Effector memory CD8-positive, alpha-beta T cell (primary cell): Measurements from ENCODE around the gene TMEM220.
"Not testable (repeated sequence)": the region's sequence is repeated elsewhere in the genome, so short reads cannot be mapped to it uniquely, and the experiment has no call there.

Experiments used
- ATAC-seq: fragments of 150-1000 bp; cut with Tn5 transposase; replicated peaks from 2 replicates; pipeline ENCODE4 v1.10.0; 2021; ENCODE audit warnings: mild to moderate bottlenecking, moderate library complexity
- DNase-seq, 3 experiments: peaks; one replicate each; pipeline ENCODE4 v3.0.0; 2021
- H3K27ac Mint-ChIP-seq, 2 donors: one replicate each; pipeline ENCODE4 v1.8.0; 2022; ENCODE audit warnings: mild to moderate bottlenecking in 2 of 2, mixed read lengths in 2 of 2, moderate library complexity in 2 of 2
- H3K27me3 Mint-ChIP-seq, 2 donors: one replicate each; pipeline ENCODE4 v1.8.0; 2022; ENCODE audit warnings: mixed read lengths in 2 of 2
- H3K36me3 Mint-ChIP-seq: one replicate; pipeline ENCODE4 v1.8.0; 2022; ENCODE audit warnings: mild to moderate bottlenecking, moderate library complexity, mixed read lengths; ENCODE audit not compliant: insufficient read depth
- H3K4me1 Mint-ChIP-seq, 2 donors: one replicate each; pipeline ENCODE4 v1.8.0; 2022; ENCODE audit warnings: low read depth in 2 of 2, mixed read lengths in 2 of 2
- H3K4me3 Mint-ChIP-seq, 2 donors: one replicate each; pipeline ENCODE4 v1.8.0; 2022; ENCODE audit warnings: mild to moderate bottlenecking in 2 of 2, mixed read lengths in 2 of 2, moderate library complexity in 2 of 2
- H3K9me3 Mint-ChIP-seq, 2 donors: one replicate each; pipeline ENCODE4 v1.8.0; 2022; ENCODE audit warnings: mixed read lengths in 2 of 2

TMEM220 gene

GRCh38 chr17:10732121-10732520 is 2.3 kb upstream of the TMEM220 start:
- not testable (repeated sequence) for H3K36me3 Mint-ChIP-seq, ATAC-seq, H3K27ac Mint-ChIP-seq, H3K4me3 Mint-ChIP-seq, DNase-seq, H3K9me3 Mint-ChIP-seq
- Mint-ChIP-seq H3K4me1 (peaks cover 6 to 14% of the 10 kb centered on the region in 2 donors), H3K27me3 (peaks cover 43 to 63% of the 10 kb centered on the region in 2 donors)

- H3K36me3 Mint-ChIP-seq: no peaks in the 10 kb centered on the region
- DNase-seq (no peak), ATAC-seq (no peak)
- peaks cover 43 to 63% of the 10 kb centered on the region in 2 donors for H3K27me3 Mint-ChIP-seq
- peak overlapping the region in 1 of 2 donors; percentile 86 for H3K4me3 Mint-ChIP-seq
- H3K4me1 Mint-ChIP-seq: peaks cover 5 to 11% of the 10 kb centered on the region in 2 donors
- H3K27ac Mint-ChIP-seq: no peak overlapping the region
- no peaks in the 10 kb centered on the region for H3K9me3 Mint-ChIP-seq
Measured at GRCh38 chr17:10731408-10731879, 1.6 kb upstream of the TMEM220 start.

- DNase-seq, ATAC-seq, H3K36me3 Mint-ChIP-seq, H3K9me3 Mint-ChIP-seq: not testable (repeated sequence)
- H3K4me1 Mint-ChIP-seq: peaks cover 5 to 11% of the 10 kb centered on the region in 2 donors
- H3K27ac Mint-ChIP-seq: peak overlapping the region in 1 of 2 donors; percentile 85
- peak overlapping the region; percentile 86 to 88 for H3K4me3 Mint-ChIP-seq
- peaks cover 40 to 58% of the 10 kb centered on the region in 2 donors for H3K27me3 Mint-ChIP-seq
Measured at GRCh38 chr17:10730247-10730646, 424 bp upstream of the TMEM220 start.

- no peak for DNase-seq
- Mint-ChIP-seq H3K9me3 (no peaks in the 10 kb centered on the region), H3K27me3 (peaks cover 32 to 40% of the 10 kb centered on the region in 2 donors), H3K27ac (no peak overlapping the region), H3K36me3 (no peaks in the 10 kb centered on the region), H3K4me3 (peak overlapping the region in 1 of 2 donors; percentile 88), H3K4me1 (peaks cover 5 to 11% of the 10 kb centered on the region in 2 donors)
- ATAC-seq: no peak
Measured at GRCh38 chr17:10728331-10728892, 1.4 kb downstream of the TMEM220 start.

GRCh38 chr17:10727192-10727591 is 2.6 kb downstream of the TMEM220 start:
- H3K4me1 Mint-ChIP-seq: peaks cover 5 to 11% of the 10 kb centered on the region in 2 donors
- H3K27me3 Mint-ChIP-seq: peaks cover 27 to 32% of the 10 kb centered on the region in 2 donors
- ATAC-seq: no peak
- no peaks in the 10 kb centered on the region for H3K9me3 Mint-ChIP-seq
- H3K27ac Mint-ChIP-seq: no peak overlapping the region
- DNase-seq: no peak
- no peak overlapping the region for H3K4me3 Mint-ChIP-seq
- H3K36me3 Mint-ChIP-seq: no peaks in the 10 kb centered on the region

- DNase-seq (no peak), ATAC-seq (no peak)
- Mint-ChIP-seq H3K27me3 (peaks cover 23 to 29% of the 10 kb centered on the region in 2 donors), H3K4me3 (no peak overlapping the region), H3K4me1 (peaks cover 5 to 11% of the 10 kb centered on the region in 2 donors), H3K9me3 (no peaks in the 10 kb centered on the region), H3K27ac (no peak overlapping the region), H3K36me3 (no peaks in the 10 kb centered on the region)
Measured at GRCh38 chr17:10726196-10726595, 3.6 kb downstream of the TMEM220 start.

- no peak overlapping the region for H3K4me3 Mint-ChIP-seq
- H3K36me3 Mint-ChIP-seq: no peaks in the 10 kb centered on the region
- no peaks in the 10 kb centered on the region for H3K9me3 Mint-ChIP-seq
- peaks cover 14 to 20% of the 10 kb centered on the region in 2 donors for H3K27me3 Mint-ChIP-seq
- DNase-seq: no peak
- ATAC-seq: no peak
- peaks cover 2 to 4% of the 10 kb centered on the region in 2 donors for H3K4me1 Mint-ChIP-seq
- H3K27ac Mint-ChIP-seq: no peak overlapping the region
Measured at GRCh38 chr17:10725262-10725661, 4.6 kb downstream of the TMEM220 start.

- no peak overlapping the region for H3K27ac Mint-ChIP-seq
- peaks cover 9 to 14% of the 10 kb centered on the region in 2 donors for H3K27me3 Mint-ChIP-seq
- no peaks in the 10 kb centered on the region for H3K36me3 Mint-ChIP-seq
- DNase-seq (no peak), ATAC-seq (no peak)
- no peaks in the 10 kb centered on the region for H3K9me3 Mint-ChIP-seq
- no peaks in the 10 kb centered on the region for H3K4me1 Mint-ChIP-seq
- H3K4me3 Mint-ChIP-seq: no peak overlapping the region
Measured at GRCh38 chr17:10724546-10725195, 5.2 kb downstream of the TMEM220 start.

GRCh38 chr17:10718547-10718946 is 11.3 kb downstream of the TMEM220 start:
- Mint-ChIP-seq H3K4me1 (no peaks in the 10 kb centered on the region), H3K27me3 (no peaks in the 10 kb centered on the region), H3K4me3 (no peak overlapping the region), H3K27ac (no peak overlapping the region), H3K9me3 (no peaks in the 10 kb centered on the region), H3K36me3 (peaks cover 3% of the 10 kb centered on the region)
- ATAC-seq (no peak), DNase-seq (no peak)

GRCh38 chr17:10716218-10716617 is 13.6 kb downstream of the TMEM220 start:
- H3K9me3 Mint-ChIP-seq: no peaks in the 10 kb centered on the region
- DNase-seq (no peak), ATAC-seq (no peak)
- H3K36me3 Mint-ChIP-seq: peaks cover 6% of the 10 kb centered on the region
- no peaks in the 10 kb centered on the region for H3K27me3 Mint-ChIP-seq
- no peaks in the 10 kb centered on the region for H3K4me1 Mint-ChIP-seq
- H3K27ac Mint-ChIP-seq: no peak overlapping the region
- no peak overlapping the region for H3K4me3 Mint-ChIP-seq

- Mint-ChIP-seq H3K9me3 (no peaks in the 10 kb centered on the region), H3K36me3 (peaks cover 27% of the 10 kb centered on the region), H3K4me3 (no peak overlapping the region), H3K4me1 (no peaks in the 10 kb centered on the region), H3K27ac (no peak overlapping the region), H3K27me3 (no peaks in the 10 kb centered on the region)
- DNase-seq (no peak), ATAC-seq (no peak)
Measured at GRCh38 chr17:10713318-10713717, 16.5 kb downstream of the TMEM220 start.

- ATAC-seq (no peak), DNase-seq (no peak)
- H3K9me3 Mint-ChIP-seq: no peaks in the 10 kb centered on the region
- no peaks in the 10 kb centered on the region for H3K27me3 Mint-ChIP-seq
- H3K27ac Mint-ChIP-seq: peak overlapping the region in 1 of 2 donors; percentile 3
- H3K36me3 Mint-ChIP-seq: peaks cover 44% of the 10 kb centered on the region
- no peak overlapping the region for H3K4me3 Mint-ChIP-seq
- H3K4me1 Mint-ChIP-seq: peaks cover 13 to 33% of the 10 kb centered on the region in 2 donors
Measured at GRCh38 chr17:10705727-10706126, 24.1 kb downstream of the TMEM220 start.

- ATAC-seq: no peak
- H3K27me3 Mint-ChIP-seq: no peaks in the 10 kb centered on the region
Measured at GRCh38 chr17:10702574-10702973, 27.2 kb downstream of the TMEM220 start.

GRCh38 chr17:10699856-10700255 is 30.0 kb downstream of the TMEM220 start:
- no peak for DNase-seq

More at GRCh38 chr17:10702574-10702973, 27.2 kb downstream of the TMEM220 start:
- DNase-seq: no peak
- peak overlapping the region in 1 of 2 donors; percentile 52 for H3K27ac Mint-ChIP-seq
- H3K4me1 Mint-ChIP-seq: peaks cover 19 to 55% of the 10 kb centered on the region in 2 donors
- peaks cover 23% of the 10 kb centered on the region for H3K36me3 Mint-ChIP-seq
- H3K9me3 Mint-ChIP-seq: no peaks in the 10 kb centered on the region
- H3K4me3 Mint-ChIP-seq: no peak overlapping the region

More at GRCh38 chr17:10699856-10700255, 30.0 kb downstream of the TMEM220 start:
- H3K36me3 Mint-ChIP-seq: peaks cover 3% of the 10 kb centered on the region
- H3K4me1 Mint-ChIP-seq: peaks cover 19 to 59% of the 10 kb centered on the region in 2 donors
- no peaks in the 10 kb centered on the region for H3K27me3 Mint-ChIP-seq
- H3K27ac Mint-ChIP-seq: peak overlapping the region in 1 of 2 donors; percentile 70
- ATAC-seq: no peak
- H3K4me3 Mint-ChIP-seq: peak overlapping the region; percentile 38 to 66
- no peaks in the 10 kb centered on the region for H3K9me3 Mint-ChIP-seq
